IMR-90 (cell line): ENCODE data around the gene KCTD10. TPM values are rescaled to one million over a fixed set of nuclear protein-coding genes. Genes with fewer than 3 reads are reported as not detected.

Experiments
- ATAC-seq: fragments of 200-7000 bp; cut with Tn5 transposase; 2 replicates; pipeline ENCODE4 v1.9.1; 2020; ENCODE audit warnings: low read depth, mild to moderate bottlenecking, moderate library complexity
- BruUV-seq: library from RNA; stranded (reverse); fragments of 400-500 nt; replicated peaks from 2 replicates; lab custom pipeline; 2021; lab: Mats Ljungman, UMichigan
- CTCF ChIA-PET: fragments of 300-600 bp; formaldehyde crosslinking; extraction: SDS; loops from one replicate; lab custom pipeline; 2021; ENCODE audit warnings: antibody characterized with exemption; lab: Yijun Ruan, JAX
- POLR2A ChIA-PET: fragments of 300-600 bp; sonication (Branson Sonifier 250); formaldehyde crosslinking; loops from one replicate; lab custom pipeline; 2022; ENCODE audit warnings: antibody characterized with exemption; ENCODE audit not compliant: unreplicated experiment; lab: Charles Lee
- DNase-seq: peaks from one replicate; pipeline ENCODE4 v3.0.0; 2013
- H2AFZ ChIP-seq: replicated peaks from 2 replicates; pipeline ENCODE3; 2013; ENCODE audit warnings: low read length, mild to moderate bottlenecking; ENCODE audit not compliant: poor library complexity
- H2AK5ac ChIP-seq: 2 replicates; pipeline ENCODE4 v1.6.1; 2013; ENCODE audit warnings: low read depth, low read length, inconsistent platforms
- H2AK9ac ChIP-seq: replicated peaks from 2 replicates; pipeline ENCODE3; 2013; ENCODE audit warnings: mild to moderate bottlenecking, low read depth, low read length, moderate library complexity; ENCODE audit not compliant: poor library complexity
- H2BK120ac ChIP-seq: 2 replicates; pipeline ENCODE4 v1.6.1; 2013; ENCODE audit warnings: low read depth, low read length, inconsistent platforms
- H2BK15ac ChIP-seq: 3 replicates; pipeline ENCODE4 v1.6.1; 2013; ENCODE audit warnings: low read depth, low read length, inconsistent platforms
- H2BK20ac ChIP-seq: 2 replicates; pipeline ENCODE4 v1.6.1; 2013; ENCODE audit warnings: low read depth, mild to moderate bottlenecking, inconsistent platforms, low read length, moderate library complexity
- H2BK5ac ChIP-seq: 2 replicates; pipeline ENCODE4 v1.6.1; 2013; ENCODE audit warnings: mild to moderate bottlenecking, low read depth, low read length, inconsistent platforms; ENCODE audit not compliant: poor library complexity, severe bottlenecking
- H3K14ac ChIP-seq: replicated peaks from 2 replicates; pipeline ENCODE4 v1.6.1; 2013; ENCODE audit warnings: low read depth, low read length, inconsistent platforms
- H3K18ac ChIP-seq: 2 replicates; pipeline ENCODE4 v1.6.1; 2013; ENCODE audit warnings: low read depth, low read length, control low read depth
- H3K23ac ChIP-seq: 2 replicates; pipeline ENCODE4 v1.6.1; 2013; ENCODE audit warnings: low read depth, low read length, inconsistent platforms
- H3K27ac ChIP-seq: 2 replicates; pipeline ENCODE4 v1.5.1; 2013; ENCODE audit warnings: mild to moderate bottlenecking, control low read depth, low read length; ENCODE audit not compliant: insufficient read depth
- H3K27me3 ChIP-seq: 2 replicates; pipeline ENCODE4 v1.6.1; 2013; ENCODE audit warnings: low read length; ENCODE audit not compliant: control insufficient read depth, insufficient read depth
- H3K36me3 ChIP-seq: 2 replicates; pipeline ENCODE4 v1.6.1; 2013; ENCODE audit warnings: low read length, mixed read lengths; ENCODE audit not compliant: control insufficient read depth, insufficient read depth
- H3K4ac ChIP-seq: 2 replicates; pipeline ENCODE4 v1.6.1; 2013; ENCODE audit warnings: low read depth, low read length, inconsistent platforms
- H3K4me1 ChIP-seq: 2 replicates; pipeline ENCODE4 v1.6.1; 2013; ENCODE audit warnings: low read length, mixed read lengths; ENCODE audit not compliant: control insufficient read depth, insufficient read depth
- H3K4me2 ChIP-seq: 2 replicates; pipeline ENCODE4 v1.6.1; 2013; ENCODE audit warnings: low read depth, mild to moderate bottlenecking, control low read depth, low read length, moderate library complexity
- H3K4me3 ChIP-seq: 2 replicates; pipeline ENCODE4 v1.5.1; 2013; ENCODE audit warnings: low read depth, mild to moderate bottlenecking, control low read depth, low read length, moderate library complexity; ENCODE audit not compliant: insufficient read depth
- H3K56ac ChIP-seq: 2 replicates; pipeline ENCODE4 v1.6.1; 2013; ENCODE audit warnings: low read length, inconsistent platforms; ENCODE audit not compliant: insufficient read depth; ENCODE audit errors: extremely low read depth
- H3K79me1 ChIP-seq, 2 experiments: 2 replicates each; pipeline ENCODE4 v1.6.1; 2013; ENCODE audit warnings: low read length in 2 of 2, inconsistent platforms in 1 of 2, low read depth in 1 of 2
- H3K9ac ChIP-seq: 2 replicates; pipeline ENCODE4 v1.6.1; 2013; ENCODE audit warnings: low read depth, low read length, control low read depth
- H3K9me1 ChIP-seq: 2 replicates; pipeline ENCODE4 v1.6.1; 2013; ENCODE audit warnings: low read length, inconsistent platforms; ENCODE audit not compliant: insufficient read depth
- H3K9me3 ChIP-seq: 2 replicates; pipeline ENCODE4 v1.6.1; 2013; ENCODE audit warnings: low read length; ENCODE audit not compliant: control insufficient read depth, insufficient read depth
- H4K20me1 ChIP-seq: 2 replicates; pipeline ENCODE4 v1.6.1; 2013; ENCODE audit warnings: low read length, inconsistent platforms; ENCODE audit not compliant: insufficient read depth
- H4K5ac ChIP-seq: 2 replicates; pipeline ENCODE4 v1.6.1; 2013; ENCODE audit warnings: mild to moderate bottlenecking, low read depth, low read length, control low read depth
- H4K8ac ChIP-seq, 2 experiments: 2 replicates each; pipeline ENCODE4 v1.6.1; 2013; ENCODE audit warnings: low read depth in 2 of 2, low read length in 2 of 2, control low read depth in 1 of 2, inconsistent platforms in 1 of 2
- H4K91ac ChIP-seq: 2 replicates; pipeline ENCODE4 v1.6.1; 2013; ENCODE audit warnings: low read depth, low read length, inconsistent platforms; ENCODE audit not compliant: insufficient read depth
- MAFK ChIP-seq: IDR thresholded peaks from 2 replicates; pipeline ENCODE4 v1.6.1; 2012; ENCODE audit warnings: low read depth, low read length, improper control_type of control experiment
- POLR2A ChIP-seq: IDR thresholded peaks from 2 replicates; pipeline ENCODE4 v1.6.1; 2012; ENCODE audit warnings: mild to moderate bottlenecking, low read depth, low read length
- RFX5 ChIP-seq: IDR thresholded peaks from 2 replicates; pipeline ENCODE4 v1.8.0; 2012; ENCODE audit warnings: low read depth, mild to moderate bottlenecking, low read length, moderate library complexity
- WGBS, 2 experiments: methylation state at CpG; one replicate each; pipeline versions ENCODE4 v1.1.5 to v1.1.7; 2013; ENCODE audit warnings: missing lambda C conversion rate in 2 of 2; ENCODE audit not compliant: insufficient read length in 1 of 2; ENCODE audit errors: extremely low coverage in 2 of 2; 5-methylcytosine and 5-hydroxymethylcytosine counted together
- dilution Hi-C: fragments of 300-500 bp; cut with HindIII; formaldehyde crosslinking; loops from one replicate; pipeline ENCODE4 v1.14.3; 2018; ENCODE audit warnings: low sequenced_read_pairs; ENCODE audit not compliant: unreplicated experiment
- in situ Hi-C: fragments of 300-500 bp; cut with MboI; formaldehyde crosslinking; loops from 3 replicates; pipeline ENCODE4 v1.14.3; 2019; ENCODE audit warnings: low sequenced_read_pairs, inconsistent platforms, mixed read lengths
- intact Hi-C: fragments of 100-400 bp; cut with micrococcal nuclease; formaldehyde crosslinking; loops from 2 replicates; pipeline ENCODE4 v1.10.0; 2022
- polyA plus RNA-seq, 3 experiments: library from polyadenylated mRNA; depleted of rRNA; stranded (reverse); fragments of >200 nt; gene quantifications; 2 replicates each; pipeline ENCODE4 v1.2.3, GENCODE V29; 2012; ENCODE audit warnings: low replicate concordance in 1 of 3
- total RNA-seq: library from RNA; depleted of rRNA; stranded (reverse); fragments of >200 nt; gene quantifications from 2 replicates; pipeline ENCODE4 v1.2.3, GENCODE V29; 2012

Gene KCTD10
- total and polyA plus RNA-seq, 2 of the 4 experiments (the other 2 are of a cell fraction) = 72.1 to 88.4 TPM

DNA sequence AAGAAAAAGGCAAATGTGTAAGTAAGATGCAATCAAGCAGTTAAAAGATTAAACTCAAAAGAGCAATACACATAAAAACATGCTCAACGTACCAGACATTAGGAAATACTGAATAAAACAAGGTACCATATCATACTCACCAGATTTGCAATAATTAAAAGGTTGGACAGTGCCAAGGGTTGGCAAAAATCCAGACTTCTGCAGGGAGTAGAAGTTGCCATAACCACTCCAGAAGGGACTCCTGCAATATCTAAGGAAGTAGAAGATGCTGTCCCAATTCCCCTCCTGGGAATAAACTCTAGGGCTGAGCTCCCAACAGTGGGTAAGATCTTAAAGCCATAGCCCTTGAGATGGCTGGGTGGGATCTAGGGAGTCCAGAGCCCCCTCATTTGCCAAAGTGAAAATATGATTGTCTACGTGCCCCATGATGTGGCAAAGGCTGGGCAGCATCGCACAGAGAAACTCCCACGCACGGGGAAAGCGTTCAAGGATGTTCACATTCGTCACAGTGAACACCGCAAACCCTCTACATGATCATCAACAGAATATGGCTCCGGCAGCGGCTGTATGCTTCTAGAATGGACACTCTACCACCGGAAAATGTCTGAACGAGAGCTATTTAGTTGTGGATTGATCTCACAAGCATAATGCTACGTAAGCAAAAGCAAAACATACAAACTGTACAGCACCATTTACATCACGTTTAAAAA, 12.3 kb downstream of the KCTD10 start:
- Histone ChIP-seq H2BK120ac (peak overlapping the region; percentile 97; the same call in 1 of the 2 replicates), H3K4me2 (no peak overlapping the region), H2AK9ac (no peak overlapping the region), H3K27me3 (no peaks in the 10 kb centered on the region), H3K56ac (no peak overlapping the region), H2AFZ (no peak overlapping the region), H2BK5ac (peak overlapping the region; percentile 98), H2BK15ac (peak overlapping the region; percentile 21; the same call in 1 of the 3 replicates), H4K5ac (peak overlapping the region; percentile 21; the same call in 1 of the 2 replicates), H3K27ac (peak overlapping the region; percentile 72), H3K9ac (no peak overlapping the region), H4K91ac (peak overlapping the region; percentile 98), H3K14ac (peak overlapping the region; percentile 91), H3K4me3 (no peak overlapping the region), H3K23ac (peak overlapping the region; percentile 64; the same call in 1 of the 2 replicates), H3K79me1 (peaks cover 23 to 85% of the 10 kb centered on the region in 2 experiments; a peak in 3 of 4 replicates), H4K8ac (peak overlapping the region; percentile 87 to 97), H3K4me1 (peaks cover 42% of the 10 kb centered on the region), H3K9me1 (peaks cover 52% of the 10 kb centered on the region), H3K4ac (peak overlapping the region; percentile 99), H2BK20ac (peak overlapping the region; percentile 42; the same call in 1 of the 2 replicates), H3K36me3 (peaks cover 50% of the 10 kb centered on the region), H3K18ac (peak overlapping the region; percentile 6; the same call in 1 of the 2 replicates), H4K20me1 (peaks cover 13% of the 10 kb centered on the region), H2AK5ac (peak overlapping the region; percentile 85), H3K9me3 (no peaks in the 10 kb centered on the region)
- BruUV-seq = no TSS peak
- DNase-seq = no peak
- in situ Hi-C loops (no loop called here), dilution Hi-C loops (no loop called here), intact Hi-C loops (no loop called here)
- TF ChIP-seq RFX5 = no peak
- TF ChIP-seq POLR2A = 0 out of 2 replicates have a peak, but pooled peaks have one; percentile 15
- peak; percentile 45; the same call in 1 of the 2 replicates for TF ChIP-seq MAFK
- ChIA-PET POLR2A (no interaction called here), CTCF (no interaction called here)
- WGBS, 2 experiments = no CpG with 5 or more reads among the region's 14 CpGs
- no peak for ATAC-seq
